Effector memory CD4-positive, alpha-beta T cell (primary cell): Measurements from ENCODE around the gene ALDH4A1.
"Not testable (repeated sequence)": the region's sequence is repeated elsewhere in the genome, so short reads cannot be mapped to it uniquely, and the experiment has no call there.

ENCODE experiments used
- DNase-seq, 3 donors: peaks; one replicate each; pipeline ENCODE4 v3.0.0-alpha.2; 2020
- H3K27ac ChIP-seq: 2 replicates; pipeline ENCODE4 v1.7.0; 2013; ENCODE audit warnings: mild to moderate bottlenecking, low read length, moderate library complexity; ENCODE audit not compliant: insufficient read depth, poor library complexity, severe bottlenecking
- H3K27me3 ChIP-seq: replicated peaks from 2 replicates; pipeline ENCODE4 v1.7.0; 2013; ENCODE audit warnings: mild to moderate bottlenecking, low read length; ENCODE audit not compliant: insufficient read depth, control insufficient read depth, poor library complexity, severe bottlenecking
- H3K36me3 ChIP-seq: 2 replicates; pipeline ENCODE4 v1.7.0; 2013; ENCODE audit warnings: mild to moderate bottlenecking, low read length, moderate library complexity; ENCODE audit not compliant: control insufficient read depth, insufficient read depth
- H3K4me1 ChIP-seq: 2 replicates; pipeline ENCODE4 v1.7.0; 2013; ENCODE audit warnings: low read length, mild to moderate bottlenecking; ENCODE audit not compliant: control insufficient read depth, insufficient read depth, poor library complexity, severe bottlenecking
- H3K4me3 ChIP-seq: 2 replicates; pipeline ENCODE4 v1.7.0; 2013; ENCODE audit warnings: low read length, low read depth, mild to moderate bottlenecking; ENCODE audit not compliant: insufficient read depth, poor library complexity, severe bottlenecking
- H3K9me3 ChIP-seq: 2 replicates; pipeline ENCODE4 v1.7.0; 2013; ENCODE audit warnings: mild to moderate bottlenecking, low read length, moderate library complexity; ENCODE audit not compliant: control insufficient read depth

Gene ALDH4A1

GRCh38 chr1:18900303-18900841, 2.0 kb downstream of the ALDH4A1 start:
- no peak overlapping the region for H3K4me3 ChIP-seq
- H3K27ac ChIP-seq, result no peak overlapping the region
- no peaks in the 10 kb centered on the region for H3K27me3 ChIP-seq
- DNase-seq, result no peak
- H3K9me3 ChIP-seq, result no peaks in the 10 kb centered on the region
- peaks cover 14% of the 10 kb centered on the region for H3K4me1 ChIP-seq
- H3K36me3 ChIP-seq, result no peaks in the 10 kb centered on the region

GRCh38 chr1:18899363-18900049, 2.8 kb downstream of the ALDH4A1 start:
- no peak for DNase-seq
- H3K4me3 ChIP-seq, result no peak overlapping the region
- H3K9me3 ChIP-seq, result no peaks in the 10 kb centered on the region
- H3K4me1 ChIP-seq, result peaks cover 14% of the 10 kb centered on the region
- H3K27ac ChIP-seq, result no peak overlapping the region
- no peaks in the 10 kb centered on the region for H3K36me3 ChIP-seq
- no peaks in the 10 kb centered on the region for H3K27me3 ChIP-seq

DNA sequence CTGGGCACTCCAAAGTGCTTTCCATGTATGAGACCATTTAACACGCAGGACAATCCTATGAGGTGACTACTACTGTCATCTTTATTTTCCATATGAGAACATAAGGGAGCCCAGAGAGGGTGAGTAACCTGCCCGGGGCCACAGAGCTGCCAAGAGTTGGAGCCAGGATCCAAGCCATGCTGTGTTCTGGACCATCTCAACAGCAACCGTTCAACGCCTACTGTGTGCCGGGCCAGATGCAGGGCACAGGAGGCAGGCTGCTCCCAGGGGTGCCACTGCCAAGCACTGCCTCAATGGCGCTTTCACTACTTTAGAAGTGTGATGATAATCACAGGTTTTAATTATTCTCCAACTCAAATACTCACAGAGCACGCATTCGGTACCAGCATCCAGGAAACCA, 3.8 kb downstream of the ALDH4A1 start:
- DNase-seq, result no peak

DNA sequence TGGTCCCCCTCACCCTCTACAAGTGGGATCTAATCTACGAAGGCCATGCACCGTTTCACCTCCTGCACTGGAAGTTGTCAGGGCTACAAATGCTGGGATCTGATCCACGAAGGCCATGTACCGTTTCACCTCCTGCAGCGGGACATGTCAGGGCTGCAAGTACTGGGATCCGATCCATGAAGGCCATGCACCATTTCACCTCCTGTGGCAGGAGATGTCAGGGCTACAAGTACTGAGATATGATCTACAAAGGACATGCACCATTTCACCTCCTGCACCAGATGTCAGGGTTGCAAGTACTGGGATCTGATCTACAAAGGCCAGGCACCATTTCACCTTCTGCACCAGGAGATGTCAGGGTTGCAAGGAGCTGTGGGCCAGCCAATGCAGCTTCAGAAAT, 7.0 kb downstream of the ALDH4A1 start:
- Histone ChIP-seq H3K27ac (no peak overlapping the region), H3K27me3 (no peaks in the 10 kb centered on the region), H3K4me3 (no peak overlapping the region), H3K4me1 (no peaks in the 10 kb centered on the region), H3K9me3 (no peaks in the 10 kb centered on the region), H3K36me3 (no peaks in the 10 kb centered on the region)
- no peak for DNase-seq

More for the DNA sequence above, 3.8 kb downstream of the ALDH4A1 start:
- H3K9me3 ChIP-seq, result no peaks in the 10 kb centered on the region
- H3K4me3 ChIP-seq, result no peak overlapping the region
- H3K4me1 ChIP-seq, result peaks cover 14% of the 10 kb centered on the region
- H3K27ac ChIP-seq, result no peak overlapping the region
- no peaks in the 10 kb centered on the region for H3K36me3 ChIP-seq
- H3K27me3 ChIP-seq, result no peaks in the 10 kb centered on the region

GRCh38 chr1:18893120-18893519, 9.2 kb downstream of the ALDH4A1 start:
- DNase-seq, result no peak
- no peaks in the 10 kb centered on the region for H3K4me1 ChIP-seq
- H3K4me3 ChIP-seq, result no peak overlapping the region
- H3K27ac ChIP-seq, result no peak overlapping the region
- H3K27me3 ChIP-seq, result no peaks in the 10 kb centered on the region
- no peaks in the 10 kb centered on the region for H3K9me3 ChIP-seq
- H3K36me3 ChIP-seq, result no peaks in the 10 kb centered on the region

DNA sequence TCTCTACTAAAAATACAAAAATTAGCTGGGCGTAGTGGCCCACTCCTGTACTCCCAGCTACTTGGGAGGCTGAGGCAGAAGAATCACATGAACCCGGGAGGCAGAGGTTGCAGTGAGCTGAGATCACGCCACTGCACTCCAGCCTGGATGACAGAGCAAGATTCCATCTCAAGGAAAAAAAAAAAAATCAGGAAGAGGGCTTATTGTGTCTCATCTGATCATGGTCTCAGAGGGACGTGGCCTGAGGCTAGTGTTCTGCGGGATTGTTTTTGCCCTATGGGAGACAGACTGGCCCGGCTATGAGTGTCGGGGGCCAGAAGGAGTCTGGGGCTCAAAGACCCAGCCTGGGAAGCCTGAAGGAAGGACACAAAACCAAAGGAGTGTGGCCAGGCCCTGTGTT, 10.5 kb downstream of the ALDH4A1 start:
- not testable (repeated sequence) for DNase-seq, H3K36me3 ChIP-seq, H3K4me1 ChIP-seq, H3K4me3 ChIP-seq, H3K27me3 ChIP-seq, H3K27ac ChIP-seq, H3K9me3 ChIP-seq

- Histone ChIP-seq H3K27me3 (no peaks in the 10 kb centered on the region), H3K36me3 (no peaks in the 10 kb centered on the region)
- DNase-seq, result no peak
These were observed 11.0 kb downstream of the ALDH4A1 start for GRCh38 chr1:18891426-18891780.

GRCh38 chr1:18890706-18891425, 11.5 kb downstream of the ALDH4A1 start:
- no peak for DNase-seq
- H3K36me3 ChIP-seq, result no peaks in the 10 kb centered on the region
- no peak overlapping the region for H3K27ac ChIP-seq
- no peaks in the 10 kb centered on the region for H3K27me3 ChIP-seq
- H3K4me1 ChIP-seq, result no peaks in the 10 kb centered on the region
- no peak overlapping the region for H3K4me3 ChIP-seq
- H3K9me3 ChIP-seq, result no peaks in the 10 kb centered on the region

More at GRCh38 chr1:18891426-18891780, 11.0 kb downstream of the ALDH4A1 start:
- no peaks in the 10 kb centered on the region for H3K4me1 ChIP-seq
- no peak overlapping the region for H3K27ac ChIP-seq
- H3K4me3 ChIP-seq, result no peak overlapping the region
- H3K9me3 ChIP-seq, result no peaks in the 10 kb centered on the region

GRCh38 chr1:18886003-18886335, 16.4 kb downstream of the ALDH4A1 start:
- no peak overlapping the region for H3K27ac ChIP-seq
- no peaks in the 10 kb centered on the region for H3K4me1 ChIP-seq
- no peaks in the 10 kb centered on the region for H3K36me3 ChIP-seq
- H3K4me3 ChIP-seq, result no peak overlapping the region
- no peaks in the 10 kb centered on the region for H3K27me3 ChIP-seq
- no peak for DNase-seq
- no peaks in the 10 kb centered on the region for H3K9me3 ChIP-seq

DNA sequence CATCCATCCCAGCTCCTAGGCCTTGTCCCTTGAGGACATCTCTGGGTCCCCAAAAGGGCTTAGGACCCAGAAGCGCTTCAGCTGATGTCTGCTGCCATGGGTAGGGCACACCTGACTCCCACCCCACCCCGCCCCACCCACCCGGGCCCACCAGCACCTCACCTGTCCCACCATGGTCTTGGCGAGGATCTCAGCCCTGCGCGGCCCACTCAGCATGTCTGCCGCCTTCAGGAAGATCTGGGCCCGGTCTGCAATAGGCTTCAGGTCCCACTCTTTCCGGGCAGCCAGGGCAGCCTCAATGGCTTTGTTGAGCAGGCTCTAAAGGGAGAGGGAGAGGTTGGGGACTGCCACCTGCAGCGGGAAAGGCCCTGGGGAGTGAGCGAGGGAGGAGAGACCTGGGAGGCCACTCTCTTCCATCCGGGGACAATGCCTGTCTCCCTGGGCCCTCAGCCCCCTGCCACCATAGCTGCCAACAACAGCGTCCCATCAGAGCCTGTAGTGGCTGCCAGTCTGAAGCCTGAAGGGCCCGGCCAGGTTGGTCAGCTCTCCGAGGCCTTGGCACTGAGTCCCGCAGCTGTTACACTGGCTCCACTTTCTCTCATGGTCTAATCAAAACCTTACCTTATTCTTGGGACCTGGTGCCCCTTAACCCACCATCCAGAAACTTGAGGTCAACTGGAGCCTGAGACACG, 16.9 kb downstream of the ALDH4A1 start:
- Histone ChIP-seq H3K36me3 (no peaks in the 10 kb centered on the region), H3K4me1 (no peaks in the 10 kb centered on the region), H3K27ac (no peak overlapping the region), H3K27me3 (no peaks in the 10 kb centered on the region), H3K4me3 (no peak overlapping the region), H3K9me3 (no peaks in the 10 kb centered on the region)
- DNase-seq, result no peak
